Neural cell (in vitro differentiated cells): ENCODE data around the gene RUFY4. TPM values are rescaled to one million over a fixed set of nuclear protein-coding genes. Genes with fewer than 3 reads are reported as not detected.

Experiments used
- H2AFZ ChIP-seq: fragments of 200-600, 300-800 bp; sonication (generic), shearing (Covaris generic); 2 replicates; pipeline ENCODE4 v1.6.0; 2014; ENCODE audit warnings: low read depth, mild to moderate bottlenecking, antibody characterized with exemption, low read length, moderate library complexity
- H3F3A ChIP-seq: fragments of 200-600 bp; shearing (Covaris generic); 2 replicates; pipeline ENCODE4 v1.6.1; 2016; ENCODE audit warnings: mild to moderate bottlenecking, moderate library complexity, mixed read lengths, antibody characterized with exemption, low read length; ENCODE audit not compliant: insufficient read depth, poor library complexity, severe bottlenecking
- H3K27ac ChIP-seq: fragments of 200-600, 300-800 bp; sonication (generic), shearing (Covaris generic); 2 replicates; pipeline ENCODE4 v1.5.1; 2014; ENCODE audit warnings: mild to moderate bottlenecking, low read length, moderate library complexity
- H3K27me3 ChIP-seq: fragments of 300-800, 200-600 bp; sonication (generic), shearing (Covaris generic); 2 replicates; pipeline ENCODE4 v1.6.0; 2014; ENCODE audit warnings: mild to moderate bottlenecking, low read depth, low read length, moderate library complexity; ENCODE audit not compliant: insufficient read depth
- H3K36me3 ChIP-seq: fragments of 300-800, 200-600 bp; sonication (generic), shearing (Covaris generic); 2 replicates; pipeline ENCODE4 v1.5.1; 2014; ENCODE audit warnings: mild to moderate bottlenecking, antibody characterized with exemption, low read length, moderate library complexity; ENCODE audit not compliant: insufficient read depth
- H3K4me2 ChIP-seq: fragments of 300-800, 200-600 bp; sonication (generic), shearing (Covaris generic); 2 replicates; pipeline ENCODE4 v1.6.0; 2014; ENCODE audit warnings: mild to moderate bottlenecking, low read length
- H3K4me3 ChIP-seq: fragments of 300-800, 200-600 bp; sonication (generic), shearing (Covaris generic); 2 replicates; pipeline ENCODE4 v1.5.1; 2014; ENCODE audit warnings: mild to moderate bottlenecking, low read length, moderate library complexity
- H3K79me2 ChIP-seq: fragments of 200-600 bp; shearing (Covaris generic); replicated peaks from 2 replicates; pipeline ENCODE4 v1.6.0; 2014; ENCODE audit warnings: mild to moderate bottlenecking, low read length, moderate library complexity; ENCODE audit not compliant: insufficient read depth
- H3K9ac ChIP-seq: fragments of 300-800, 200-600 bp; sonication (generic), shearing (Covaris generic); 2 replicates; pipeline ENCODE4 v1.6.1; 2016; ENCODE audit warnings: mild to moderate bottlenecking, low read length, mixed read lengths
- H3K9me2 ChIP-seq: fragments of 200-600 bp; shearing (Covaris generic); 2 replicates; pipeline ENCODE4 v1.6.1; 2016; ENCODE audit warnings: mild to moderate bottlenecking, low read length, mixed read lengths; ENCODE audit not compliant: insufficient read depth
- H3K9me3 ChIP-seq: fragments of 200-600, 300-800 bp; sonication (generic), shearing (Covaris generic); 2 replicates; pipeline ENCODE4 v1.6.1; 2016; ENCODE audit warnings: mild to moderate bottlenecking, mixed run types, low read length, moderate library complexity, mixed read lengths
- H4K20me1 ChIP-seq: fragments of 200-600 bp; shearing (Covaris generic); 2 replicates; pipeline ENCODE4 v1.6.1; 2016; ENCODE audit warnings: mild to moderate bottlenecking, mixed run types; ENCODE audit not compliant: insufficient read depth
- EP300 ChIP-seq: fragments of 450-650 bp; conservative IDR thresholded peaks from 2 replicates; pipeline ENCODE4 v1.6.1; 2014; ENCODE audit warnings: antibody characterized with exemption, mild to moderate bottlenecking, moderate library complexity; ENCODE audit not compliant: poor library complexity, severe bottlenecking
- EZH2 ChIP-seq: fragments of 200-600, 300-800 bp; shearing (Covaris generic), sonication (generic); IDR thresholded peaks from 2 replicates; pipeline ENCODE4 v1.6.1; 2014; ENCODE audit warnings: antibody characterized with exemption, low read length, borderline replicate concordance, mild to moderate bottlenecking; ENCODE audit not compliant: insufficient read depth, poor library complexity, severe bottlenecking
- MXI1 ChIP-seq: fragments of 450-650 bp; conservative IDR thresholded peaks from 2 replicates; pipeline ENCODE4 v1.6.1; 2014; ENCODE audit warnings: antibody characterized with exemption, mild to moderate bottlenecking; ENCODE audit not compliant: poor library complexity, severe bottlenecking
- POLR2AphosphoS5 ChIP-seq: IDR thresholded peaks from 2 replicates; pipeline ENCODE4 v1.6.1; 2012
- RAD21 ChIP-seq: fragments of 450-650 bp; conservative IDR thresholded peaks from 2 replicates; pipeline ENCODE4 v1.6.1; 2014; ENCODE audit warnings: antibody characterized with exemption, mild to moderate bottlenecking, moderate library complexity
- SMC3 ChIP-seq: fragments of 450-650 bp; conservative IDR thresholded peaks from 2 replicates; pipeline ENCODE4 v1.6.1; 2014; ENCODE audit warnings: antibody characterized with exemption, mild to moderate bottlenecking, moderate library complexity; ENCODE audit not compliant: poor library complexity
- TAF1 ChIP-seq: IDR thresholded peaks from 2 replicates; pipeline ENCODE4 v1.6.1; 2012; ENCODE audit warnings: low read depth
- polyA plus RNA-seq: library from polyadenylated mRNA; depleted of rRNA; stranded (reverse); fragments of >200 nt; gene quantifications from 2 replicates; pipeline ENCODE4 v1.2.3, GENCODE V29; 2014
- TF ChIP-seq, protein P1 (sequence below): fragments of 450-650 bp; IDR thresholded peaks from 2 replicates; pipeline ENCODE4 v1.5.1; 2014; ENCODE audit warnings: antibody characterized with exemption, mild to moderate bottlenecking, moderate library complexity; ENCODE audit not compliant: poor library complexity, severe bottlenecking
- TF ChIP-seq, protein P2 (sequence below): IDR thresholded peaks from 2 replicates; pipeline ENCODE4 v1.6.1; 2012; ENCODE audit warnings: borderline replicate concordance

RUFY4 gene
- polyA plus RNA-seq, 1 donor from 2014 or later, result not detected

DNA sequence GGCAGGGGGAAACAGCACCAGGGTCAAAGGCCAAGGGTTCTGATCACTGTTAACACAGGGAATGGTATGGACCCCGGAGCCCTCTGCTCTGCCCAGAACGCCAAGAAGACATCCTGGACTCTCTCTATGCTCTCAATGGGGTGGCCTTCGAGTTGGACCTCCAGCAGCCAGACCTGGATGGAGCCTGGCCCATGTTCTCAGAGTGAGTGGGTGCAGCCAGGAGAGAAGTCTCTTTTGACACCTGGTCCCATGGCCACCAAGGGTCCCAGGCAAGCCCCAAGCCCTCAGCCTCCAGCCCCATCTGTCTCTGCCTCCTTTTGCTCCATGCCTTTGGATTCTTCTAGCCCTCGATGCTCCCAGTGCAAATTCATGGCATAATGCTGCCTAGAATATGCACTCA is 4.1 kb downstream of the RUFY4 start:
- TF ChIP-seq EP300, result no peak
- no peak for TF ChIP-seq MXI1
- TF ChIP-seq, protein P1, sequence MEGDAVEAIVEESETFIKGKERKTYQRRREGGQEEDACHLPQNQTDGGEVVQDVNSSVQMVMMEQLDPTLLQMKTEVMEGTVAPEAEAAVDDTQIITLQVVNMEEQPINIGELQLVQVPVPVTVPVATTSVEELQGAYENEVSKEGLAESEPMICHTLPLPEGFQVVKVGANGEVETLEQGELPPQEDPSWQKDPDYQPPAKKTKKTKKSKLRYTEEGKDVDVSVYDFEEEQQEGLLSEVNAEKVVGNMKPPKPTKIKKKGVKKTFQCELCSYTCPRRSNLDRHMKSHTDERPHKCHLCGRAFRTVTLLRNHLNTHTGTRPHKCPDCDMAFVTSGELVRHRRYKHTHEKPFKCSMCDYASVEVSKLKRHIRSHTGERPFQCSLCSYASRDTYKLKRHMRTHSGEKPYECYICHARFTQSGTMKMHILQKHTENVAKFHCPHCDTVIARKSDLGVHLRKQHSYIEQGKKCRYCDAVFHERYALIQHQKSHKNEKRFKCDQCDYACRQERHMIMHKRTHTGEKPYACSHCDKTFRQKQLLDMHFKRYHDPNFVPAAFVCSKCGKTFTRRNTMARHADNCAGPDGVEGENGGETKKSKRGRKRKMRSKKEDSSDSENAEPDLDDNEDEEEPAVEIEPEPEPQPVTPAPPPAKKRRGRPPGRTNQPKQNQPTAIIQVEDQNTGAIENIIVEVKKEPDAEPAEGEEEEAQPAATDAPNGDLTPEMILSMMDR, result no peak
- TF ChIP-seq, protein P2, sequence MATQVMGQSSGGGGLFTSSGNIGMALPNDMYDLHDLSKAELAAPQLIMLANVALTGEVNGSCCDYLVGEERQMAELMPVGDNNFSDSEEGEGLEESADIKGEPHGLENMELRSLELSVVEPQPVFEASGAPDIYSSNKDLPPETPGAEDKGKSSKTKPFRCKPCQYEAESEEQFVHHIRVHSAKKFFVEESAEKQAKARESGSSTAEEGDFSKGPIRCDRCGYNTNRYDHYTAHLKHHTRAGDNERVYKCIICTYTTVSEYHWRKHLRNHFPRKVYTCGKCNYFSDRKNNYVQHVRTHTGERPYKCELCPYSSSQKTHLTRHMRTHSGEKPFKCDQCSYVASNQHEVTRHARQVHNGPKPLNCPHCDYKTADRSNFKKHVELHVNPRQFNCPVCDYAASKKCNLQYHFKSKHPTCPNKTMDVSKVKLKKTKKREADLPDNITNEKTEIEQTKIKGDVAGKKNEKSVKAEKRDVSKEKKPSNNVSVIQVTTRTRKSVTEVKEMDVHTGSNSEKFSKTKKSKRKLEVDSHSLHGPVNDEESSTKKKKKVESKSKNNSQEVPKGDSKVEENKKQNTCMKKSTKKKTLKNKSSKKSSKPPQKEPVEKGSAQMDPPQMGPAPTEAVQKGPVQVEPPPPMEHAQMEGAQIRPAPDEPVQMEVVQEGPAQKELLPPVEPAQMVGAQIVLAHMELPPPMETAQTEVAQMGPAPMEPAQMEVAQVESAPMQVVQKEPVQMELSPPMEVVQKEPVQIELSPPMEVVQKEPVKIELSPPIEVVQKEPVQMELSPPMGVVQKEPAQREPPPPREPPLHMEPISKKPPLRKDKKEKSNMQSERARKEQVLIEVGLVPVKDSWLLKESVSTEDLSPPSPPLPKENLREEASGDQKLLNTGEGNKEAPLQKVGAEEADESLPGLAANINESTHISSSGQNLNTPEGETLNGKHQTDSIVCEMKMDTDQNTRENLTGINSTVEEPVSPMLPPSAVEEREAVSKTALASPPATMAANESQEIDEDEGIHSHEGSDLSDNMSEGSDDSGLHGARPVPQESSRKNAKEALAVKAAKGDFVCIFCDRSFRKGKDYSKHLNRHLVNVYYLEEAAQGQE, result no peak
- no peak for TF ChIP-seq RAD21
- TF ChIP-seq POLR2AphosphoS5, result no peak
- no peak for TF ChIP-seq SMC3
- no peak for TF ChIP-seq TAF1
- no peak for TF ChIP-seq EZH2
- Histone ChIP-seq H3K9ac (no peak overlapping the region), H3K79me2 (no peaks in the 10 kb centered on the region), H3K4me2 (no peak overlapping the region), H3K36me3 (no peaks in the 10 kb centered on the region), H3K9me2 (no peaks in the 10 kb centered on the region), H3K4me3 (no peak overlapping the region), H3F3A (no peaks in the 10 kb centered on the region), H3K27ac (no peak overlapping the region), H4K20me1 (no peaks in the 10 kb centered on the region), H3K9me3 (no peaks in the 10 kb centered on the region), H3K27me3 (no peaks in the 10 kb centered on the region), H2AFZ (no peak overlapping the region)

DNA sequence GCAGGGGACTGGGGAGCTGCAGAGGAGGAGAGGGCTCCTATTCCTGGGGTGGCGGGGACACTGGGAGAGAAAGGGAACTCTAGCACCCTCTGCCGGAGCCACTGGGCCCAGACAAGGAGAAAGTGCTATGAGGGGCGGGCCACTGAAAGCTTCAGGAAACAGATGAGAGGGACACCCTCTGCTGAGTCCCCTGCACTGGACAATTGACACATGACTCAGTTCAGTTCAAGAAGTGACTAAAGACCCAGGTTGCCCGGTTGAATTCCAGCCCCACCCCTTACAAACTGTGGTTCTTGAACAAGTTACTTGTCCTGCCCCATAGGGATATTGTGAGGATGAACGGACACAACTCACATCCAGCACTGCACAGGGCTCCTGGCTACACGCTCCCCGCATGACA is 5.0 kb downstream of the RUFY4 start:
- Histone ChIP-seq H3K9me3 (no peaks in the 10 kb centered on the region), H3K36me3 (no peaks in the 10 kb centered on the region), H3K4me3 (no peak overlapping the region), H3K27me3 (no peaks in the 10 kb centered on the region), H2AFZ (no peak overlapping the region), H3F3A (no peaks in the 10 kb centered on the region), H3K9me2 (no peaks in the 10 kb centered on the region), H3K27ac (no peak overlapping the region), H3K4me2 (no peak overlapping the region), H3K9ac (no peak overlapping the region), H4K20me1 (no peaks in the 10 kb centered on the region), H3K79me2 (no peaks in the 10 kb centered on the region)
- no peak for TF ChIP-seq SMC3
- no peak for TF ChIP-seq MXI1
- TF ChIP-seq, protein P1, result no peak
- TF ChIP-seq TAF1, result no peak
- TF ChIP-seq, protein P2, result no peak
- no peak for TF ChIP-seq EP300
- no peak for TF ChIP-seq RAD21
- no peak for TF ChIP-seq POLR2AphosphoS5
- TF ChIP-seq EZH2, result no peak
